Stimulated activated CD4-positive, alpha-beta T cell treated with anti-CD3 and anti-CD28 coated beads, Interleukin-4, amount 100 ng/mL, for 48 hours (primary cell): ENCODE results near the gene RAD51.
"Not testable (repeated sequence)": the region's sequence is repeated elsewhere in the genome, so short reads cannot be mapped to it uniquely, and the experiment has no call there.

Experiments
- DNase-seq, 2 donors: peaks; one replicate each; pipeline ENCODE4 v3.0.0-alpha.2; 2020; ENCODE audit warnings: low read depth in 2 of 2

RAD51 gene

GRCh38 chr15:40694688-40695468 is at the start of gene RAD51:
TSS of gene RAD51 (plus strand) at chr15:40695174. CDS start at chr15:40698759, 3,585 bp downstream.
- peak; percentile 89 to 91 for DNase-seq

GRCh38 chr15:40647523-40647922 is 47.5 kb upstream of the RAD51 start:
- DNase-seq: no peak

DNA sequence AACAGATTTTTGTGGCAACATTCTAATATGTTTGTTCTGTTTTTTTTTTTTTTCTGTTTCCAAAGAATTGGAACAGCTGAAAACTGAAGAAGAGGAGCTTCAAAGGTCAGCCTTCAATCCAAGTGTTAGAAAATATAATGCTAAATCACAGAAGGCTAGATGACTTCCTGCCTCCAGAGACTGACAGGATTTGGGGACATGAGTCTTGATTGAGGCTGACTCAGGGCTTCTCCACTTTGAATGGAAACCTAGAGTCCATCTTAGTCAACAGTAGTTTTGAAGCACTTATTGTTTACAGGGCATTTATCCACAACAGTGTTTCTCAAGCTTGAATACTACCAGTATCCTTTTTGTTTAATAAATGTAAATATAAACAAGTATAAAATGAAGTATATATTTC is 44.5 kb upstream of the RAD51 start:
- DNase-seq: no peak

DNA sequence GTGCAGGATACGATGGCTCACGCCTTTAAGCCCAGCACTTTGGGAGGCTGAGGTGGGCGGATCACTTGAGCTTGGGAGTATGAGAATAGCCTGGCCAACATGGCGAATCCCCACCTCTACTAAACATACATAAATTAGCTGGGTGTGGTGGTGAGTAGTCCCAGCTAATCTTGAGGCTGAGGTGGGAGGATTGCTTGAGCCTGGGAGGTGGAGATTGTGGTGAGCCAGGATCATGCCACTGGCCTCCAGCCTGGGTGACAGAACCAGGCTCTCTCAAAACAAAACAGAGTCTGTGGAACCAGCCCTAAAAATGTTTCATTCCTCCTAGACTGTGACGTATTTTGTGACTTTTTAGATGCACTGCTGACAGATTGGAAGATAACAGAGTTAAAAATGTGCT is 34.3 kb upstream of the RAD51 start:
- DNase-seq: no peak

DNA sequence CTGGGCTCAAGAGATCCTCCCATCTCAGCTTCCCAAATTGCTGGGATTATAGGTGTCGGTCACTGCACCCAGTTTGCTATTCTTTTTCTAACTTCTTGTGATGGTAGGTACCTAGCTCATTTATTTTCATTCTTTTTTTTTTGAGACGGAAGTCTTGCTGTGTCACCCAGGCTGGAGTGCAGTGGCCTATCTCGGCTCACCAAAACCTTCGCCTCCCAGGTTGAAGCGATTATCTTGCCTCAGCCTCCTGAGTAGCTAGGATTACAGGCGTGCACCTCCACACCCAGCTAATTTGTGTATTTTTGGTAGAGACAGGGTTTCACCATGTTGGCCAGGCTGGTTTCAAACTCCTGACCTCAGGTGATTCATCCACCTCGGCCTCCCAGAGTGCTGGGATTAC is 30.1 kb upstream of the RAD51 start:
- no peak for DNase-seq

GRCh38 chr15:40676290-40676689 is 18.7 kb upstream of the RAD51 start:
- DNase-seq: not testable (repeated sequence)

DNA sequence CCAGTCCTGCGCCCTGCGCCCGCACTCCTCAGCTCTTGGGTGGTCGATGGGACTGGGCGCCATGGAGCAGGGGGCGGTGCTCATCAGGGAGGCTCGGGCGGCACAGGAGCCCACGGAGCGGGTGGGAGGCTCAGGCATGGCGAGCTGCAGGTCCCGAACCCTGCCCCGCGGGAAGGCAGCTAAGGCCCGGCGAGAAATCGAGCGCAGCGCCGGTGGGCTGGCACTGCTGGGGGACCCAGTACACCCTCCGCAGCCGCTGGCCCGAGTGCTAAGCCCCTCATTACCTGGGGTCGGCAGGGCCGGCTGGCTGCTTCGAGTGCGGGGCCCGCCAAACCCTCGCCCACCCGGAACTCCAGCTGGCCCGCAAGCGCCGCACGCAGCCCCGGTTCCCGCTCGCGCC is 18.1 kb upstream of the RAD51 start:
- not testable (repeated sequence) for DNase-seq

GRCh38 chr15:40680151-40680550 is 14.8 kb upstream of the RAD51 start:
- DNase-seq: no peak

DNA sequence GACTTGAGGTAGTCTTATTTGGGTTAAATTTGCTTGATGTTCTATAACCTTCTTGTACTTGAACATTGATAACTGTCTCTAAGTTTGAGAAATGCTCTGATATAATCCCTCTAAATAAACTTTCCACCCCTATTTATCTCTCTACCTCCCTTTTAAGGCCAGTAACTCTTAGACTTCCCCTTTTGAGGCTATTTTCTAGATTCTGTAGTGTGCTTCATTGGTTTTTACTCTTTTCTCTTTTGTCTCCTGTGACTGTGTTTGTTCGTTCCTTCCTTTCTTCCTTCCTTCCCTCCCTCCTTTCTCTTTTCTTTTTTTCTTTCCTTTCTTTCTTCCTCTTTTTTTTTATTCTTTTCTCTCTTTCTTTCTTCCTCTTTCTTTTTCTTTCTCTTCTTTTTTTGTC is 14.0 kb upstream of the RAD51 start:
- DNase-seq: not testable (repeated sequence)

DNA sequence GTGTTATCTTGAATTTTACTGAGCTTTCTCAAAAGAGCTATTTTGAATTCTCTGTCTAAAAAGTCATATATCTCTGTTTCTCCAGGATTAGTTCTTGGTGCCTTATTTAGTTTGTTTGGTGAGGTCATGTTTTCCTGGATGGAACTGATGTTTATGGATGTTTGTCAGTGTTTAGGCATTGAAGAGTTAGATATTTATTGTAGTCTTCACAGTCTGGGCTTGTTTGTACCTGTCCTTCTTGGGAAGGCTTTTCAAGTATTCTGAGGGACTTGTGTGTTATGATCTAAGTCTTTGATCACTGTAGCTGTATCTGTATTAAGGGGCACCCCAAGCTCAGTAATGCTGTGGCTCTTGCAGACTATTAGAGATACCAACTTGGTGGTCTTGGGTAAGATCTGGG is 10.6 kb upstream of the RAD51 start:
- DNase-seq: no peak

- DNase-seq: no peak
Measured at GRCh38 chr15:40685376-40685775, 9.6 kb upstream of the RAD51 start.

GRCh38 chr15:40688932-40689799 is 5.8 kb upstream of the RAD51 start:
- DNase-seq: no peak

GRCh38 chr15:40691737-40692136 is 3.2 kb upstream of the RAD51 start:
- no peak for DNase-seq

DNA sequence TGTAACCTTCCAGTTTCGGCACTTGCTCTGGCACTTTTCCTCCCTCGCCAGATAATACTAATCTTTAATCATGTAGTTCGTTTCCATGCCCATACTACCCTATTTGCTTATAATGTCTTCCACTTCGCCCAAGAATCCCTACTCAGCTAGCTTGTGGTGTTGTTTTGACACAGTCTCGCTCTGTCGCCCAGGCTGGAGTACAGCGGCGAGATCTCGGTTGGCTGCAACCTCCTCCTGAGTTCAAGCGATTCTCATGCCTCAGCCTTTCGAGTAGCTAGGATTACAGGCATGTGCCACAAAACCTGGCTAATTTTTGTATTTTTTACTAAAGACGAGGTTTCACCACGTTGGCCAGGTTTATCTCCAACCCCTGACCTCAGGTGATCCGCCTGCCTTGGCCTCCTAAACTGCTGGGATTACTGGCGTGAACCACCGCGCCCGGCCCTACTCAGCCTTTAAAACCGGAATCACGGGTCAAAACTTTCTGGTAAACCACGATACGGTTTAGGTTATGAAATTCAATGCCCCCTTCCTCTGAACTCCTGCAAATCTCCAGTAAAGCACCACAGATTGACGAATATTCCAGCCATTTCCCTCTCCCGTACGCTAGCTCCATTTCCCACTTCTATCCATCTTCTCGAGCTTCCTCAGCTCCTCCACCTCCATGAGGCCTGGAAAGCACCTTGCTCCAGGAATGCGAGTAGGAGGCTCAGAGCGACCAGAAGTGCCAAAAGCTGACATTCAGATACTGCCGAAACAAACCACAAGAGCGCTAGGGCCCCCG is 878 bp upstream of the RAD51 start:
- DNase-seq: no peak

DNA sequence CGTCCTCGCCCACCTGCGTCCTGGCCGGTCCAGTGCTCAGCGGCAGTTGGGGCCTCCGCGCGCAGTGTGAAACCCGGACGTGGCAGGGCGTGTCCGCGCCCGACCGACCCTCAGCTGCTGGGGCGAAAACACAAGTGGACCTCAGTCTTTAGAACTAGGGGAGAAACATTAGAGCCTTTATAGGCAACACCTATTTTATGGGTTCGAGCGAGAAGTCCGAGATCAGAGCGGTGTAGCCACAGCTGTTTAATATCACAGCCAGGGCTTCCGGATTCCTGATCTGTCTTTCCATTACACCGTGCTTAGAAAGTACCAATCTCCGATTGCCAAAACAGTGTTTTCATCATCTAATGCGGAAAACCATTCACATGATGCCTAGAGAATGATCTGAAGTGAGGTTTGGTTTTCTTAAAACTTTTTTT is 506 bp downstream of the RAD51 start:
- DNase-seq: no peak

DNA sequence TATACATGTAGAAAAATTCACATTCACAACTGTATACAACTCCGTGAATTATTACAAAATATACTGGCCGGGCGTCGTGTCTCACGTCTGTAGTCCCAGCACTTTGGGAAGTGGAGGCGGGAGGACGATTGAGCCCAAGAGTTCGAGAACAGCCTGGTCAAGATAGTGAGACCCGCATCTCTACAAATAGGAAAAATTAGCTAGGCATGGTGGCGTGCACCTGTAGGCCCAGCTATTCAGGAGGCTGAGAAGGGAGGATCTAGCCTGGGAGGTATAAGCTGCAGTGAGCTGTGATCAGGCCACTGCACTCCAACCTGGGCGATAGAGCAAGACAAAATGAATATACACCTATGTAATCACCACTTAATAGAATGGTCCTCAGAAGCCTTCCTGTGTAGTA is 1.3 kb downstream of the RAD51 start:
- DNase-seq: no peak

DNA sequence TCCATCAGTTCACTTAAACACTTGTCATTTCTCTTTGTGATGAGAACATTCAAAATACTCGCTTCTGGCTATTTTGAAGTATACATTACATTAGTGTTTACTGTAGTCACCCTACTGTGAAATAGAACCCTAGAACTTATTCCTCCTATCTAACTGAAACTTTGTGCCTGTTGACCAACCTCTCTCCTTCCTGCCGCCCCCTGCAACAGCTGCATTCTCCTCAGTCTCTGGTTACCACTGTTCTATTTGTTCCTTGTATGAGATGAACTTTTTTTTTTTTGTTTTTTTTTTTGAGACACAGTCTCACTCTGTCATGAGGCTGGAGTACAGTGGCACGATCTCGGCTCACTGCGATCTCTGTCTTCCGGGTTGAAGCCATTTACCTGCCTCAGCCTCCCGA is 2.9 kb downstream of the RAD51 start:
- DNase-seq: no peak

- DNase-seq: no peak
Measured at GRCh38 chr15:40702077-40702476, 7.1 kb downstream of the RAD51 start.

DNA sequence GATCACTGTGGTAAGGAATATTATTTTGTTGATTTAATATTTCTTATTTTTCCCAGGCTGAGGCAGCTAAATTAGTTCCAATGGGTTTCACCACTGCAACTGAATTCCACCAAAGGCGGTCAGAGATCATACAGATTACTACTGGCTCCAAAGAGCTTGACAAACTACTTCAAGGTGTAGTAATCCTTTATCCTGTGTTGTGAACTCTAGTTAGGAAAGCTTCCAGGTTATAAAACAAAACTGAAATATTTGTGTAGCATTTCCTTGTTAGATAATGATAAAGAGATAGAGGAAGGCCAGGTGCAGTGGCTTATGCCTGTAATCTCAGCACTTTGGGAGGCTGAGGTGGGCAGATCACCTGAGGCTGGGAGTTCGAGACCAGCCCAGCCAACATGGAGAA is 11.1 kb downstream of the RAD51 start:
- no peak for DNase-seq

DNA sequence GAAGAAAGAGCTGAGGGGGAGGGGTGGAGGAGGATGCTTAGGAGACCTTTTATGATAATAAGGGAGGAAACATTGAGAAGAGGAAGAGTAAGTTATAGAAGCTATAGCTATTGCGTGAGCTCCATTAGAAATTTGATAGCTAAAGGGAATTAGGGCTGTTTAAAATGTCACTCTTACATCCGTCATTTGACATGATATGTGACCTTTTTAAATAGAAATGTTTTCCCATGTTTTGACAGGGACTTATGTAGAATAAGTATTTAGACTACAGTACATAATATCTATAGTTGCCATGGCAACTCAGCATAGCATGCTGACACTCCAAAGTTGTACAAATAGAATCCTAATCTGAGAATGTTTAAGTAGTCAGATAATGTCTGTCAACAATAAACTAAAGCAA is 19.2 kb downstream of the RAD51 start:
- DNase-seq: no peak

DNA sequence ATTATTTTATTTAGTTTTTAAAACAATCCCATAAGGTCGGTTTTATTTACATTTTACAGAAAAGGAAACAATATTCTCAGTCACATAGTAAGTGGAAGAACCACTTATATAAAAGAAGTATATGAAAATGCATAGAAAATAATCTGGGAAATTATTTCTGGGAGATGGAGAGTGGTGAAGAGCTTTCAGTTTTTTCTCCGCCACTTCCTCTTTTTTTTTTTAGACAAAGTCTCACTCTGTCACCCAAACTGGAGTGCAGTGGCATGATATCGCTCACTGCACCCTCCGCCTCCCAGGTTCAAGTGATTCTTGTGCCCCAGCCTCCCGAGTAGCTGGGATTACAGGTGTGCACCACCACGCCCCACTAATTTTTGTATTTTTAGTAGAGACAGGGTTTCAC is 21.2 kb downstream of the RAD51 start:
- no peak for DNase-seq

- DNase-seq: no peak
Measured at GRCh38 chr15:40721701-40722100, 26.7 kb downstream of the RAD51 start.
